ENCODE measurements around the gene MADD.
"Not testable (repeated sequence)": the region's sequence is repeated elsewhere in the genome, so short reads cannot be mapped to it uniquely, and the experiment has no call there.

The MADD gene

GRCh38 chr11:47326198-47326597 lies 56.3 kb downstream of the MADD start:
- no peak for DNase-seq

GRCh38 chr11:47327025-47327424 lies 57.1 kb downstream of the MADD start:
- DNase-seq, result no peak

DNA sequence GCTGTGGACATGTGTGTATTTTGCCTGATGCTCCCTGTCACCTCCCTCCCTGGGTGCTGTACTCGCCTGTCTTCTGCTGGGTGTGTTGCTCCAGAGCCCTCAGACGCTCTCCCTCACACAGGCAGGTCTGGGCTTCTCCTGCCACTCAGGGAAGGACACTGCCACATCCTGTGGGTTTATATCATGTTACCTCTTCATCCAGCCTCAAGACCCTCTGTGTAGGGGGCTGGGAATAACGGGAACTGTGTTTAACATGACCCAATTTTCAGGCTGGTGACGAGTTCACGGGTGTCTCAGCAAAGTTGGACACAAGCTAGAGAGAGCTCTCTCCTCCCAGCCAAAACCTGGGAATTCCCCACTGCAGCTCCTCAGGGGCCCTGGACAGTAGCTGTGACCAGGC lies 58.0 kb downstream of the MADD start:
- DNase-seq, result no peak

GRCh38 chr11:47328449-47329390 lies 58.8 kb downstream of the MADD start:
- DNase-seq, result no peak

- no peak for DNase-seq
Observed at GRCh38 chr11:47329431-47329986, 59.6 kb downstream of the MADD start.

GRCh38 chr11:47329987-47330931 lies 60.3 kb downstream of the MADD start:
- no peak for DNase-seq

DNA sequence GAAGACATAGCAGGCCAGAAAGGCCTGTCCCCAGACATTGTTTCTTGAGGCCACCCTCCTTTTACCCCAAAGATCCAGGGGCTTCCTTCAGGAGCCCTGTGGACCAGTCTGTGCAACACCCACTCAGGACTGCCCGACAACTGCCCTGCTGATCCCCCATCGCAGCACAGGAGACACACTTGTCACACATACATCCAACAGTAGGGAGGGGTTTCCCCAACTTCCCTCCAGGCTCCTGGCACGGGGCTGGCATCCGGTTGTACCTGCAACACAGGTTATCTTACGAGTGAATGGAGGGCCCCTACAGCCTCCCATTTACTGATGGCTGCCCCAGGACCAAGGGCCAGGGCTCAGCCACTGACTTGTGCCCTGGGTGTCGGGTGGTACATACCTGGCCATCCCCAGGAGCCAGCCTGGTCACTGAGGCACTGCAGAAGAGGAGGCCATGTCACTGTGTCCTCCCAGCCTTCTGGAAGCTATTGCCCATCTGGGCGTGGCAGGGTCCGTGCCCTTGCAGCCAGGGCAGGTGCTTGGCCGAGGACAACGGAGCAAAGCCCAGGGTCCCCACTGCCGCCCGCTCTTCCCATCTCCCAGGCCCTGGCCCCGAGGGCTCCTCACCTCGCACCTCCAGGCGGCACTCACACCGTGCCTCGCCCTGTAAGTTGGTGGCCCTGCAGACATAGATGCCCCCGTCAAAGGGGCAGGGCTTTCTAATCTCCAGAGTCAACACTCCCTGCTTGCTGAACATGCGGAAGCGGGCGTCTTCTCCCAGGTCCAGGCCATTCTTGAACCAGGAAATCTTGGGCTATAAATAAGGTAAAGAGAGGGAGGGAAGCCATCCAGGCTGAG lies 61.7 kb downstream of the MADD start:
- no peak for DNase-seq

DNA sequence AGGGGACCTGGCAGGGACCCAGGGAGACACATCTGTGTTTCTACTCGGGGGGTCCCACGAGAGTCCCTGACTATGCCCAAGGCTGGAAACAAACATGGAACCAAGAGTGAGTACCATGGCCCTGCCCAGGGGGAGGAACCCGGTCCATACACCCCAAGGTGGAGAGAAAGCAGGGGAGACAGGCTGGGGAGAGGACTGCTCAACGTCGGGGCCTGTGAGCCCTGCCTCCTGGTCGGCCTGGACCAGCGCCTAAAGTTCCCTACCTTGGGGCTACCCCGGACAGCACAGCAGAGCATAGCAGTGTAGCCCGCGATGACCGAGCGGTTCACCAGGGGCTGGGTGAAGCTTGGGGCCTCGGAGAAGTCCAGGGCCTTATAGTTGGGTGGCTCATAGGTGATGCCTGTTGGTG lies 62.4 kb downstream of the MADD start:
- no peak for DNase-seq

- no peak for DNase-seq
Observed at GRCh38 chr11:47332791-47333525, 63.0 kb downstream of the MADD start.

GRCh38 chr11:47333526-47333845 lies 63.6 kb downstream of the MADD start:
- DNase-seq, result no peak

DNA sequence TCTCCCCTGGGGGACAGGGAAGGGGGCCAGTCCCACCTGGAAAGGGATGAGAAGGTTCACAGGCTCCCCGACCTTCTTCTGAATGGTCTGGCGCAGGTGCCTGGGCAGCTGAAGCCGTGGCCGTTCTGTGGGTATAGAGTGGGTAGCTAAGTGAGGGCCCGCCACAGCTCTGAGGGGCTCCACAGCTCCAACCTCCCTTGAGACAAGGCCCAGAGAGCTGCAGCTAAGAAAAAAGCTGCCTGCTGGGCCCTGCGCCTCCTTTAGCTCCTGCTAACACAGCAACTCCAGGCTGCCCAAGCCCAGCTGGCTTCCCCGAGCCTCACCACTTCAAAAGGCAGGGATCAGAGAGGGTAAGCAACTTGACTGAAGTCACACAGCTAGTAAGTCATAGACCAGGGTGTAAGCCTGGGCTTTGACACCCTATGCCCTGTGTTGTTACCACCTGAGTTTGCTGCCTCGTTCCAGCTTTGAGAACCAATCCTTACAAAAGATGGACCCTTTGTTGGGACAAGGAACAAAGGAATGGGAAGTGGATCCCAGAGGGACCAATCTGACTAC lies 64.0 kb downstream of the MADD start:
- no peak for DNase-seq

- DNase-seq, result not testable (repeated sequence)
Observed at GRCh38 chr11:47334699-47335411, 64.9 kb downstream of the MADD start.

- no peak for DNase-seq
Observed at GRCh38 chr11:47335733-47336132, 65.8 kb downstream of the MADD start.

GRCh38 chr11:47336595-47336994 lies 66.7 kb downstream of the MADD start:
- DNase-seq, result no peak

- no peak for DNase-seq
Observed at GRCh38 chr11:47337229-47337924, 67.4 kb downstream of the MADD start.

DNA sequence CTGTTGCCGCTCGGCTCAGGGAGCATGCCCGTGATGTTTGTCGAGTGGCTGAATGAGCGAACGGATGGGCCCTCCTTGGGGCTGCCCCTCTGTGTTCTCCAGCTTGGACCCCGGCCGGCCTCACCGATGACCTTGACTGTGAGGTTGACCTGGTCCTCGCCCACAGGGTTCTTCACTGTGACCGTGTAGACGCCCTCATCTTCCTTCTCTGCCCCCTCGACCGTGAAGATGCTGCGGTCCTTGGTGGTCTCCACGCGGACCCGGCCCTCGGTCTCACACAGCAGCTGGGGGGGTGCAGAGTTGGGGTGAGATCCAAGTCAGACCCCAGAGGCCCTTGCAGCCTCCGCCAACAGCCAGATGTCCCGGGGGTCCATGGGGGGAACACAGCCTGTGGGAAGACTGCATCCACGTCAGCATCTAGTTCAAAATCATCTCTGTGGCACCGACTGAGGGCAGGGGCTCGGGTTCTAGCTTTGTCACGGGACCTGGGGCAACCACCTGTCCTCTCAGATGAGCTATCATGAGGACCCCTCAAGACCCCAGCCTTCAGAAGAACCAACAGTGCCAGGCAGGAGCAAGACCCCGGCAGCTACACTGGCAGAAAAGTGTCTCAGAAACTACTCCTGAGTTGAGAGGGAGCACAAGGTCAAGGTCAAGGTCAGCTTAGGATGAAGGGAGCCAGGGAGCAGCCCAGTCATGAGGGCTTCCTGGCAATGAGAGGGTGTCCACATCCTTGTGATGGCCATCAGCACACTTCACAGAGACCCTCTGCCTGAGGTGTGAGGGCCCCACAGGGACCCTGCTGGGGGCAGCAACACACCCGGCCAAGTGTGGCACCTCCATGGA lies 68.7 kb downstream of the MADD start:
- DNase-seq, result no peak

GRCh38 chr11:47340010-47340409 lies 70.1 kb downstream of the MADD start:
- DNase-seq, result no peak

GRCh38 chr11:47340980-47341775 lies 71.2 kb downstream of the MADD start:
- DNase-seq, result no peak
